Breast epithelium (tissue), 3 donors: ENCODE results near the gene ICOS.

Source experiments
- CTCF ChIP-seq, 3 donors: fragments of 450-650 bp; IDR thresholded peaks; one replicate each; pipeline ENCODE4 v1.5.1; 2016 to 2017; ENCODE audit warnings: antibody characterized with exemption in 3 of 3, mild to moderate bottlenecking in 3 of 3, moderate library complexity in 3 of 3
- POLR2AphosphoS5 ChIP-seq, 3 donors: sonication (generic); formaldehyde crosslinking; IDR thresholded peaks; one replicate each; pipeline ENCODE4 v1.6.1; 2017; ENCODE audit warnings: antibody characterized with exemption in 3 of 3

- TF ChIP-seq CTCF (IDR thresholded peaks at IDR 0.05), result no peak
- TF ChIP-seq POLR2AphosphoS5 (IDR thresholded peaks at IDR 0.05), result no peak
Observed at GRCh38 chr2:203915256-203915655, 21.3 kb upstream of the ICOS start.
